Fibroblast of lung (primary cell): ENCODE data around the gene SCG3. TPM values are rescaled to one million over a fixed set of nuclear protein-coding genes. Genes with fewer than 3 reads are reported as not detected.

Experiments used
- DNase-seq, 2 donors: peaks; one replicate each; pipeline versions ENCODE4 v3.0.0 to v3.0.0-alpha.2; 2010; ENCODE audit warnings: low read depth in 2 of 2
- H2AFZ ChIP-seq: 2 replicates; pipeline ENCODE4 v1.5.1; 2012; ENCODE audit warnings: low read length, control low read depth, inconsistent platforms
- H3K27ac ChIP-seq: 2 replicates; pipeline ENCODE4 v1.5.1; 2011; ENCODE audit warnings: low read length, control low read depth; ENCODE audit not compliant: insufficient read depth
- H3K27me3 ChIP-seq: 2 replicates; pipeline ENCODE4 v1.5.1; 2011; ENCODE audit warnings: mild to moderate bottlenecking, low read length; ENCODE audit not compliant: control insufficient read depth, insufficient read depth
- H3K36me3 ChIP-seq: 2 replicates; pipeline ENCODE4 v1.5.1; 2011; ENCODE audit warnings: low read length; ENCODE audit not compliant: control insufficient read depth, insufficient read depth
- H3K4me1 ChIP-seq: 2 replicates; pipeline ENCODE4 v1.5.1; 2011; ENCODE audit warnings: low read length; ENCODE audit not compliant: control insufficient read depth, insufficient read depth; ENCODE audit errors: extremely low read depth
- H3K4me2 ChIP-seq: 2 replicates; pipeline ENCODE4 v1.5.1; 2011; ENCODE audit warnings: low read length, control low read depth; ENCODE audit not compliant: insufficient read depth; ENCODE audit errors: extremely low read depth
- H3K4me3 ChIP-seq, 4 experiments: fragments of 200-600 bp in 1 of 4; sonication (generic) in 1 of 4; replicated peaks in 1 of 4; 2 replicates each; pipeline ENCODE4 v1.5.1; 2011 to 2016; ENCODE audit warnings: low read length in 4 of 4, low read depth in 3 of 4, mild to moderate bottlenecking in 3 of 4, control low read depth in 2 of 4, inconsistent platforms in 1 of 4, mixed read lengths in 1 of 4; ENCODE audit not compliant: insufficient read depth in 1 of 4; ENCODE audit errors: control extremely low read depth in 1 of 4
- H3K79me2 ChIP-seq: 2 replicates; pipeline ENCODE4 v1.5.1; 2012; ENCODE audit warnings: mild to moderate bottlenecking, low read length, inconsistent platforms; ENCODE audit not compliant: control insufficient read depth, insufficient read depth
- H3K9ac ChIP-seq: 2 replicates; pipeline ENCODE4 v1.5.1; 2011; ENCODE audit warnings: mild to moderate bottlenecking, low read length, control low read depth; ENCODE audit not compliant: insufficient read depth
- H3K9me3 ChIP-seq: 2 replicates; pipeline ENCODE4 v1.5.1; 2012; ENCODE audit warnings: low read depth, low read length; ENCODE audit not compliant: control insufficient read depth, insufficient read depth
- H4K20me1 ChIP-seq: 2 replicates; pipeline ENCODE4 v1.5.1; 2011; ENCODE audit warnings: low read length; ENCODE audit not compliant: control insufficient read depth, insufficient read depth; ENCODE audit errors: extremely low read depth
- CTCF ChIP-seq, 2 donors: IDR thresholded peaks in 1 of 2; conservative IDR thresholded peaks in 1 of 2; 1 replicate in 1 of 2; 2 replicates in 1 of 2; pipeline ENCODE4 v1.5.1; 2011 to 2012; ENCODE audit warnings: low read length in 2 of 2, control low read depth in 1 of 2, inconsistent platforms in 1 of 2, low read depth in 1 of 2, mild to moderate bottlenecking in 1 of 2
- EZH2 ChIP-seq: IDR thresholded peaks from 2 replicates; pipeline ENCODE4 v1.5.1; 2012; ENCODE audit warnings: low read length, control low read depth, mild to moderate bottlenecking; ENCODE audit errors: missing control alignments
- polyA plus RNA-seq, 2 donors: library from polyadenylated mRNA; depleted of rRNA in 1 of 2; stranded (reverse) in 1 of 2; unstranded in 1 of 2; fragments of >200 nt; gene quantifications; 2 replicates each; pipeline ENCODE4 v1.2.1, GENCODE V29; 2011 to 2012; ENCODE audit warnings: missing spikeins in 1 of 2
- total RNA-seq: library from RNA; depleted of rRNA; stranded (reverse); fragments of >200 nt; gene quantifications from 2 replicates; pipeline ENCODE4 v1.2.1, GENCODE V29; 2014

Gene SCG3
- total and polyA plus RNA-seq, 2 donors (not counting 1 experiment from before 2014, with no cell fraction given) = not detected

DNA sequence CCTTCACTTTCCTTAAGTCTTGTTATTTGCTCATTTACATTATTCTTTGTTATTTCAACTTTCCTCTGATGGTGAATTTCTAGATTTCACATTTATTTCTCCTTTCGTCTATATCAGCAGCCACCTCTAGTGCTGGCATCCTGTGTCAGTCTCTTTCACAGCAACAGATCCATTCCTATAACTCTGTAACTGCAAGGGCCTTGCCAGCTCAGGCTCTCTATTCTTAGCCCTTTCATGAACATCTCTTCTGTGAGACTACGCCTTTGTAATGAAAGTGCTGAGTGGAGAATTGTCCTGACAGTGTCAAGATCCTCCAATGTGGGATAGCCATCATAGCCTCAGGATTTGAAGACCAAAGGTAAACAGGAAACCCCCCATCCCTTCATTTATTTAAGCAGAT is 3.9 kb upstream of the SCG3 start:
- Histone ChIP-seq H2AFZ (no peak overlapping the region), H3K4me1 (no peaks in the 10 kb centered on the region), H3K9ac (no peak overlapping the region), H3K4me2 (no peak overlapping the region), H4K20me1 (no peaks in the 10 kb centered on the region), H3K9me3 (no peaks in the 10 kb centered on the region), H3K27ac (no peak overlapping the region), H3K79me2 (no peaks in the 10 kb centered on the region), H3K4me3 (no peak overlapping the region), H3K27me3 (no peaks in the 10 kb centered on the region), H3K36me3 (no peaks in the 10 kb centered on the region)
- no peak for TF ChIP-seq CTCF (conservative IDR thresholded peaks at IDR 0.05 in 1 of 2, IDR thresholded peaks at IDR 0.05 in 1 of 2; ENCODE audit: low read depth in 1 of 2, low read length in 2 of 2)
- TF ChIP-seq EZH2 = no peak
- no peak for DNase-seq

DNA sequence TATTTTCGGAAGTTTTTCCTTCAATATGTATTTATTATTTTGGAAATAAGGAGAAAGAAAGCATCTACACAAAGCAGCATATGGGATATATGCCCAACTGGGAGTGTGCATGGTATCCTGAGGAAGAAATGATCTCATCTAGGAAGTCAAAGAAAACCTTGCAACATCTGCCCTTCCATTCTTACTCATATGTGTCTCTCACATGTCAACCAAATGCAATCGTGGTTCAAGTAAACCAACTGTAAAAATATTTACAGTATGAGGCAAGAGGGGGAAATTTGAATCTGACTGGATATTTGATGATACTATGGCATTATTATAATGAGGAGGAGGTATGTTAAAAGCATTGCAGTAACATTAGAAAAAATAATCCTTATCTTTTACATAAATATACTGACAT is 3.2 kb upstream of the SCG3 start:
- no peaks in the 10 kb centered on the region for H3K9me3 ChIP-seq
- H4K20me1 ChIP-seq = no peaks in the 10 kb centered on the region
- H2AFZ ChIP-seq = no peak overlapping the region
- H3K36me3 ChIP-seq = no peaks in the 10 kb centered on the region
- DNase-seq = no peak
- no peaks in the 10 kb centered on the region for H3K79me2 ChIP-seq
- H3K27ac ChIP-seq = no peak overlapping the region
- H3K9ac ChIP-seq = no peak overlapping the region
- no peak for TF ChIP-seq EZH2
- TF ChIP-seq CTCF (conservative IDR thresholded peaks at IDR 0.05 in 1 of 2, IDR thresholded peaks at IDR 0.05 in 1 of 2; ENCODE audit: low read depth in 1 of 2, low read length in 2 of 2) = no peak
- H3K27me3 ChIP-seq = no peaks in the 10 kb centered on the region
- H3K4me3 ChIP-seq = no peak overlapping the region
- no peaks in the 10 kb centered on the region for H3K4me1 ChIP-seq
- no peak overlapping the region for H3K4me2 ChIP-seq

DNA sequence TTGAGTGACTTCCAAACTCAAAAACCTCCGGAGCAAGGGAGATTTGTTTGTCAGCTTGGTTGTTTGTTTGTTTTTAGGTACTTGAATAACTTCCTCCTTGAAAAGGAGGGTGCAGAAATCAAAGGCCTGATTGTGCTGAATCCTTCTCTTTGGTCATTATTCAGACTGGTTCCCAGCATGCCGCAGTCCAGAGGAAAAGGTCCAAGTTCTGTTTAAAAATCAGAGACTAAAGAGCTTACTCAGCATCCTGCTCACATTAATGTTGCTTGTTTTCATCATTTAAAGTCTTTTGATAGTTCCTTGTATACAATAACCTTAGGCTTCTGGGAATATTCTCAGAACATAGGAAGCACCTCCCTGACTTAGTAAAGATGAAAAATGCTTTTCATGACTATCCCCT is 982 bp upstream of the SCG3 start:
- Histone ChIP-seq H3K27ac (no peak overlapping the region), H3K27me3 (no peaks in the 10 kb centered on the region), H3K4me3 (no peak overlapping the region), H3K36me3 (no peaks in the 10 kb centered on the region), H4K20me1 (no peaks in the 10 kb centered on the region), H3K4me1 (no peaks in the 10 kb centered on the region), H3K9me3 (no peaks in the 10 kb centered on the region), H3K79me2 (no peaks in the 10 kb centered on the region), H3K4me2 (no peak overlapping the region), H3K9ac (no peak overlapping the region), H2AFZ (no peak overlapping the region)
- DNase-seq = no peak
- TF ChIP-seq EZH2 (no peak), CTCF (conservative IDR thresholded peaks at IDR 0.05 in 1 of 2, IDR thresholded peaks at IDR 0.05 in 1 of 2; ENCODE audit: low read depth in 1 of 2, low read length in 2 of 2) (no peak)
